Raji (cell line): ENCODE measurements around the gene ALDH1A2.

ENCODE experiments used
- POLR2A ChIP-seq: IDR thresholded peaks from 2 replicates; pipeline ENCODE4 v1.6.1; 2011; ENCODE audit warnings: low read depth, low read length, control low read depth; ENCODE audit not compliant: insufficient read depth

The ALDH1A2 gene

DNA sequence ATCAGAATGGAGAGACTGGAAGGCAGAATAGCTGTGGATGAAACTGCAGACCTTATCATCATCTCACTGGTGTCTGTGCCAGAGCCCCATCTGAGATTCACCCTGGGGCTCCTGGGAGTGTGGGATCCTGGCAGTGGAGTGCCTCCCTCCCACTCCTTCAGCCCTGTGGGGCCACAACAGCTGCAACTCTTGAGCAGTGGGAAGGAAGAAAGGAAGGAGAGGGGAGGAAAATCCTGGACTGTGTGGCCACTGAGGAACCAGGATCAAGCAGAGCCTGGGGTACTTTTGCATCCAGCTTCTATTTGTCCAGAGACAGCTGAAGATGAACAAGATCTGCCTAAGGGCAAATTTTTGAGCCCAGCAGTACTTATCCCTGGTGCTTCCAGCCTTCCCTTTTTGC lies 13.1 kb upstream of the ALDH1A2 start:
- no peak for TF ChIP-seq POLR2A

DNA sequence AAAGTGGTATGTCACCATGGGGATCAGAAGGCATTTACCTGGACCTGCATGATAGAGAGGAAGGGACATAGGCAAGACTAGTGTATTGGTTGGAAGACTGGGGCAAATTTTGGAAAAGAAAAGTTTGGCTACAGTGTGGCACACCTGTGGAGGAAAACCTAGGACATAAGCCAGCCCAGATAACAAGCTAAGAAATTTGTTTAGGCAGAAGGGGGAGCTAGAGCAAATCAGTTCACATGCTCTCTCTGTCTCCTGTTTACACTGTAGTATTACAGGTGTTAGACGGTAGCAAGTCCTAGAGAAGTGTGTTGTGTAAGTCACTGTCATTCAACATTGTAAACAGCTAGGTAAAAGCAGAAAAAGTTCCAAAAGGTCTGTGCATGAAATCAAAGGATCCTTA lies 11.9 kb upstream of the ALDH1A2 start:
- TF ChIP-seq POLR2A: no peak

DNA sequence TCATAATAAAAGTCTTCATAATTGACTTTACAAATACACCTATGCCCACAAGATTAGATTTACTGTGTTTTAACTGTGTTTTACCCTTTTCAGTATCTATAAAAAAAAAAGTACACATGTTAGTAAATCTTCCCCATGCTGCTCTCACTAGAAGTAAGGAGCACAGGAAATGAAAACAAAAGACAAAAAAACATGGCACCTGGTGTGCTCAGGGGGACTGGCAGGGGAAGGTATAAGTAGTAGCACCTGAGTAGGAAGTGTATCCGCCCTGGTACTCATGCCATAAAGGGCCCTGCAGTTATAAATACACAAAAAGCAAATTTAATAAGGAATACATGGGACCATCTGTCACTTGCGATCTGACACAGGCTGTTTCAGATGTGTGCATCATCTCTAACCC lies 8.9 kb upstream of the ALDH1A2 start:
- no peak for TF ChIP-seq POLR2A

DNA sequence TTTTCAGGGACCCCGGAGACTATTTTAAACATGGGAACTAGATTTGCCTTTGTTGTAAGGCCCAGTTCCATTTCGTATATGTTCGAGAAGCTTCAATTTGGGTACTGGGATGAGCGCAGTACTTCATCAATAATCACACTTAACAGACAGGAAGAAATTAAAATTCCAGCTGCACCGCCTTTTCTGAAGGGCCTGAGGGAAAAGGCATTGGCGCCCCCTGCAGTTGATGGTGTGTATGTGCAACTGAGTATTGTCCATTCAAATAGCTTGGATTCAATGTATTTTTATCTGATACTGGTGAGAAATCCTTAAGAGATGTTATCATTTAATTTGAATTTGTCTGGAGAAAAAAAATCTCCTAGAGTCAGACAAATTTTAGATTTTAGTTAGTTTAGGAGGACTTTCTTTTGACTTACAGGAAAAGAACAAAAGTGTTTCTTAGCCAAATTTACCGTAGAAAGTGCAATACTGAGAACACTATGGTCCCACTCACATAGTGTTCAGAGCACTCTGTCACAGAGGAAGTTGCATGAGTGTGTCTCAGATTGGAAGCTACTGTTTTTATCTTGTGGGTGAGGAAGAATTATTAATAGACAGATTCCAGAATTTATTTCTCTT lies 5.4 kb upstream of the ALDH1A2 start:
- TF ChIP-seq POLR2A: no peak

DNA sequence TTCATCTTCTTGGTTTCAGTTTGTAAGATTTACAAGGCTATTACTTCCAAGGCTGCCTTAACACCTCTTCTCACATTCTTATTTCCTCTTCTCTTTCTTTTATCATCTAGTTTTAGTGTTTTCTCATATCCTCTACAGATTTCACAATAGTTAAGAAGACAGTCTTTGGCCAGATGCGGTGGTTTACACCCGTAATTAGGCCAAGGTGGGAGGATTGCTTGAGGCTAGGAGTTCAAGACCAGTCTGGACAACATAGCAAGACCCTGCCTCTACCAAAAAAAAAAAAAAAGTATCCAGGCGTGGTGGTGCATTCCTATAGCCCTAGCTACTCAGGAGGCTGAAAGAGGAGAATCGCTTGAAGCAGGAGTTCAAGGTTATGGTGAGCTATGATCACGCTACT lies 3.5 kb upstream of the ALDH1A2 start:
- TF ChIP-seq POLR2A: no peak

DNA sequence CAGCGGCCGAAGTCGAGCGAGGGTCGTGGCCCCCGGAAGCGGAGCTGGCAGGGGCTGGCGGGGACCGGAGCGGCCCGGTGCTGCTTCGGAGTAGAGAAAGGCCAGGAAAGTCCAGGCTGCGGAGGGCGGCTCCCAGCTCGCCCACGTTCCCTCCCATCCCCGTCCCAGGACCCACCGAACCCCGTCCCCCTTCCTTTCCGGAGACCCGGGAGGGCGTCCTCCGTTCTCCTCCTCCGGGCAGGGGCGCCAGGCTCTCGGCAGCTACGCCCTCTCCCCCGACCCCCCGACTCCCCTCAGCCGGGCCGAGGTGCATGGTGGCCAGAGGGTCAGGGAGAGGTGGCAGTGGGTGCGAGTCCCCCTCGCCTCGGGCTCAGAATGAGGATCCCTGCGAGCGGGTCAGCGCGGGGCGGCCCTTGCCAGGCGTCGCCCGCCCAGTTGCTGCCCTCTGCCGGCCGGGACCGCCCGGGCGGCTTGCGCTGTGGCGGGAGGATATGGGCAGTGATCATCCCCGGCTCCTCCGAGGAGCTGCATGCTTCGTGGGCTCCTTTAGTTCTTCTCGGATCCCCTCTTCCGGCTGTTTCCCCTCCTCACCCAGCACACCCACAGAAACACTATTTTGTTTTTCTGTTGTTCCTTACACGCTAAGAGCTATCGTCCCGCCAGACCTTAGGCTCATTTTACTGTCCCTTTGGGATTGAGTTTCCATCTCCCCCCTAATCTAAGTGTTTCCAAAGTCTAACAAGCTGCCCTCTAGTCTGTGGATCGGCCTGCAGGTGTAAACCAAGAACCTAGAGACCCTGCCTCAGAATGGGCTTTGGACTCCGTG lies 744 bp upstream of the ALDH1A2 start:
- TF ChIP-seq POLR2A: no peak

DNA sequence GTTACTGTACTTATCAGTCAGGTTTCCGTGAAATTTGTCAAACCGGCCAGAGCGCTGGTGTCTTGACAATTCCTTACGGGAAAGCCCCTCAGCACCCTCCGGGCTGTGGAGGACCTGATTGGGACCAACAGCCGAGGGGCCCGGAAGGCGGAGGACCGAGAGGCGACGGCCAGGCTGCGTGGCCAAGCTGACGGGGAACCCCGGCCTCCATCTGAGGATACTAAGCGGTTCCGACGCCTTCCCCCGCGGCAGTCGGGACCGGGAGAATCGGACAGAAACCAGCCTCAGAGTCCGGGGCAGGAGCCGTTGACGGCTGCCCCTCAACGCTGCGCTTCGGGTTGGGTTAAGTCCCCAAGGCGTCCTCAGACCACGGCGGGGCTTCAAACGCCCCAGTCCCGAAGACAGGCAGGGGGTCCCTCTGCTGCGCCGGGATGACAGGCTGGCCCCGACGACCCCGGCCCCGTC lies 499 bp downstream of the ALDH1A2 start:
- no peak for TF ChIP-seq POLR2A

DNA sequence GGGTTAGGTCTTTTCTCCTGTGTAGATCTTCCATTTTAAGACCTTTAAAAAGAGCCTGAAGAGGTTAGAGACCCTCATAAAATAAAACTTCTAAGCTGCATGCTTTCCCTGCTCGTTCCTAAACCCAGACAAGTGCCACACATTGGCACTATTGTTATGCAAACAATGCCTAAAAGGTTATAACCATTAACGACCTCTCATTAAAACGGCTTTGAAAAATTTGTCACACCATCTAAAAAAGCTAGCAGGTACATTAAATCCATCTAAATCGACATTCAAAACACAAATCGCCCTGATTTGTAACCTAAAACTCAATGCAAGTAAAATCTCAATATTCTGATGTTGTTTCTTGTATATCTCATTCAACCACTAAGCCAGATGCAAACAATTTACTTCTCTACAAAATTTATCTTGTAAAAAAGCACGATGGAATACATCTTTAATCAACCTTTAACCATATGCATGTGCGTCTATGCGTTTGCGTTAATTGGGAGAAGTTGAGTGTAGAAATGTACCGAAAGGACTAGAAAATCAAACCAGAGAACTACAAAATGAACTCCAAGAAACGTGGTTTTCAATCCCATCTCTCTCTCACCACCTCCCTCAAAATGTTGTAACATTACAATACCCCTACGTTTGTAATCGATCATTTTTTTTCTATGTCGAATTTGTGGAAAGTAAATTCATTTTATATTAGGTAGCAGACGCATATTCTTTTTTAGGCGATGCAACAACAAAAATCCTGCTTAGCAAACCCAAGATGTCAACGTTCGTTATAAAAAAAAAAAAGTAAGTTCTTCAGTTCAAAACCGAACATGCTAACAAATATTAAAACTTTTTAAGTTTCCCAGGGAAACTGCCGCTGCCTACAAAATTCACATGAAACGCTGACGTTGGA lies 1.2 kb downstream of the ALDH1A2 start:
- no peak for TF ChIP-seq POLR2A

DNA sequence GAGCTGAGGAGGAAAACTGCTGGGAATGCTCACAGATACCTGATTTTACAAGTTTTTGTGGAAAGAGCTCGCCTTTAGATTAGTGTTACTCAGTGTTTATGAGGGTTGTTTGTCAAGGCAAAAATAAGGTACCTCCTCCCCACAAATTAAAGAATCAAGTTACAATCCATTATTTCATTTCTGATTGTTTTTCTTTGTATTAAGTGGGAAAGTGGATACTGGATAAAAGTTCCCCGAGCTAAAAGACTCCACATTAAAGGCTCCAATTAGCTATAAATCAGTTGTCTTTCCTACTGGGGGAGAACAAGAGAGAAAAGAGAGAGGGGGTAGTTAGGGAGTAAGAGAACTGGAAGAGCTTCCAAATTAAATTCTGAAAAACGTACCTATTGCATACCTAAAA lies 1.9 kb downstream of the ALDH1A2 start:
- no peak for TF ChIP-seq POLR2A

DNA sequence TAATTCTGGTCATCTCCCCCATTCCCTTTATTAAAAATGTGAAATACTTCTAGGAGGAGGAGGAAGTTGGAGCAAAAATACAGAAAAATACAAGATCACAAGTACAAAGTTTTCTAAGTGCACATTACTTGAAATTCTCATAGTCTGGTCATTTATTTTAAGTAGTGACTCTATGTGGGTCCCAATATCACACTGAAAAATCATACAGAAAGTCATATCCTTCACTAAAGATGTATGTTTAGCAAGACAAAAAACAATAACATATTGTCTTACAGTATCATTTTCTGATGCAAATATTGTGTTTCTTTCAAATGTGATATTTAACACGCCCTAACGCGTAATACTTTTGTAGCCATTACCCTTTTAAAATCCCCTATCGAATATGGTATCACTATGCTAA lies 2.5 kb downstream of the ALDH1A2 start:
- TF ChIP-seq POLR2A: no peak

DNA sequence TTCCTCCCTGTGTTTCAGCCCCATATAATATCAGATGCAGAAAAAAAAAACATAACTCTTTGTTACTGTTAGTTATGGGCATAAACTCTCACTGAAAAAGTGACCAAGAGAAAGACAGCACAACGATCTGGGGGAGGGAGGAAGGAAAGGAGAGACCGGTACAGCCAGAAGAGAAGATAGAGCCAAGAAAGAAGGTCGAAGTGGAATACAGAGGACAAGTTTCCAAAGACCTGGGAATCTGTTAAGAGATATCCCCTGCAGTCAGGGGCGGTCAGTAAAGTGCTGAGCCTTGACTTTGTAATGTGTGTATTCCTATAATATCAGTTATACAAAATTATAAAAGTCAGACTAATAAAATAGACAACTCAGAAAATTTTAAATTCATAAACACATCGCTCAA lies 3.3 kb downstream of the ALDH1A2 start:
- no peak for TF ChIP-seq POLR2A

DNA sequence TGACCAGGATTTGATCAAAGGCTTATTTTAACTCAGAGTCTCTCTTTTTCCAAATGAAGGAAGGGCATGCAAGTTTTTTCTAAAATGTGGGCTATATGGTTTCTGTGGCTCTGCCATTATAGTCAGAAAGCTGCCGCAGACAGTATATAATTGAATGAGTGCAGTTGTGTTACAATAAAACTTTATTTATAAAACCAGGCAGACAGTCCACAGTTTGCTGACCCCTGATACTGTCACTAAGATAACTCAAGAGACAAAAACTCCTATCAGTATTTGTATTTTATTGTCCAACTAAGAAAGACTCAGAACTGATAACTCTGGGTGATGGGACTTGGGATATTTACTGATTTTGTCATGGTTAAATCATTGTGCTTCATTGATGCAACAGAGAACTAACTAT lies 4.9 kb downstream of the ALDH1A2 start:
- no peak for TF ChIP-seq POLR2A

DNA sequence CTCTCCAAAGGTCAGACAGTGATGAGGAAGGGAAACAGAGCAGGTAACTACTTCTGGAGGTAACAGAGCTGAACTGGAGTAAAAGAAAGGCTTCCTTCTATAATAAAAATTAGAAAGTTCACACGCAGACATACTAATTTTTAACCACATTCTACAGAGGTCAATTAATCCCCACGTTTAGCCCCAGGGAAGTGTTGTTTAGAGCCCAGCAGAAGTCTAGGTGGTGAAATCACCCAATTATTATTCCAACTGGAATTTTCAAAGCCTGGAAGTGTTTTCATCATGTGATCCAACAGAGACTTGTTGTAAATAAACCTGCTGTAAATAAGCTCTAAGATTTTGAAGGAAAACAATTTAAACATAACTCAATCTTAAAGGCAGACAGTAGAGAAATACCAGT lies 6.8 kb downstream of the ALDH1A2 start:
- no peak for TF ChIP-seq POLR2A

DNA sequence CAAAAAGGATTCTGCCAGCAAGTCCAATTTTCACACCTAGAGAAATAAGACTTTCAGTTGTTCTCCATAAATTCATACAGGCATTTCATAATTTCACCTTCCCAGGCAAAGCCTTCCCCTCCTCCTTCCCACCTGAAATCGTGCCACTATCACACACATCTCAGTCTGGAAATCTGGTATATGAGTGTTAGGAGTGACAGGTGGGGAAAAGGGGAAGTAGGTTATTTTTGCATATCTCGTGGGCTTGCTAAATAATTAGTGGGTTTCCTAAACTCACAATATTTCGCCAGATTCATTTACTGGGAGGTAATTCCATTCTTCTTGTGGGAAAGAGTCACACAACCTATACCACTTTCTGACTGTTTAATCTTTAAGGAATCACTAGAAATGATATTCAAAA lies 7.4 kb downstream of the ALDH1A2 start:
- TF ChIP-seq POLR2A: no peak

DNA sequence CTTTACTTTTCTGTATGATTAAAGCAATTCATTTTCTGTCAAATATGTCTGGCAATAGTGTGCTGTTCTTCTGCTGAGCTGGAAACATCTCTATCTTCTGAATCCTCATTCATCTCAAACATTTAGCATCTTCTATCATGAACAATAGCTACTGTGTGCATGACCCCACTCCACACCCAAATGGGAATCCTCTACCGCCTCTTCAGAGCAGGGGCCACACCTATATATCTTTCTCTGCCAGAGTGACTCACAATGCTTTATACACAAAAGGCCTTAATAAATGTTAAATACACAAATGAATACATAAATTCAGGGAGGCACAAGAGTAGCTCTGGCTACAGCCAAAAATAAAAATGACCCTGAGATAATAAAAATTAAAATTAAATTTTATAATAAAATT lies 8.0 kb downstream of the ALDH1A2 start:
- no peak for TF ChIP-seq POLR2A

DNA sequence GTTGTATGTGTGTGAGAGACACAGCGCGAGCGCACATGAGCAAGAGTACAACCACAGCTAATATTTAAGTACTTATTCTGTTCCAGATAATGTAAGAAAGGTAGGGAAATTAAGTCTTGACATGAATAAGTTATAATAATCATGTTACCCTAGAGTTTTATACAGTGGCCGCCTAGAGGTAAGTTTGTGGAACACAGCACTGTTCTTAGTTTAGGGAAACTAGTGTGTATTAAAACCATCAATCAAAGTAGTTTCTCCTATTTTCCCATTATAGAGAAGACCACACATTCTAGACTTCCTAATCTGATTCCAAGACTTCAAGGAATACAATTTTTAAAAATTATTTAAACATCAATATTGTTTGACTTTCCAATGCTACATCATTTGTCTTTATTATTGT lies 9.5 kb downstream of the ALDH1A2 start:
- no peak for TF ChIP-seq POLR2A
